Gastrocnemius medialis (tissue), 4 donors: ENCODE results near the gene ATXN7L1.

ENCODE experiments used
- CTCF ChIP-seq, 5 experiments: fragments of 450-650 bp in 3 of 5; fragments of 200-600 bp in 2 of 5; sonication (generic) in 2 of 5; IDR thresholded peaks in 4 of 5; conservative IDR thresholded peaks in 1 of 5; 1 replicate in 4 of 5; 2 replicates in 1 of 5; pipeline ENCODE4 v1.5.1; 2016 to 2019; ENCODE audit warnings: antibody characterized with exemption in 5 of 5, mild to moderate bottlenecking in 3 of 5, moderate library complexity in 3 of 5
- POLR2A ChIP-seq, 2 donors: fragments of 450-650 bp; IDR thresholded peaks; one replicate each; pipeline ENCODE4 v1.6.1; 2017; ENCODE audit warnings: antibody characterized with exemption in 2 of 2, mild to moderate bottlenecking in 2 of 2, moderate library complexity in 2 of 2

- TF ChIP-seq CTCF (IDR thresholded peaks at IDR 0.05 in 4 of 5, conservative IDR thresholded peaks at IDR 0.05 in 1 of 5): no peak
- no peak for TF ChIP-seq POLR2A (IDR thresholded peaks at IDR 0.05)
Observed at GRCh38 chr7:105621617-105622016, 254.8 kb downstream of the ATXN7L1 start.
